Measurements from ENCODE around the gene ENPP6. TPM values are rescaled to one million over a fixed set of nuclear protein-coding genes. Genes with fewer than 3 reads are reported as not detected.

ENPP6 gene
- total RNA-seq, 1 donor from 2014 or later: not detected

- Mint-ChIP-seq H3K4me3 (ENCODE audit: unreplicated experiment) (no peak overlapping the region), H3K36me3 (ENCODE audit: unreplicated experiment) (peaks cover 4% of the 10 kb centered on the region), H3K27me3 (ENCODE audit: unreplicated experiment) (peaks cover 6% of the 10 kb centered on the region)
Observed at GRCh38 chr4:184151988-184152485, 65.6 kb downstream of the ENPP6 start.

GRCh38 chr4:184150102-184150839 lies 67.4 kb downstream of the ENPP6 start:
- Mint-ChIP-seq H3K27me3 (ENCODE audit: unreplicated experiment) (peaks cover 7% of the 10 kb centered on the region), H3K4me3 (ENCODE audit: unreplicated experiment) (no peak overlapping the region), H3K27ac (ENCODE audit: unreplicated experiment) (no peak overlapping the region), H3K4me1 (ENCODE audit: low read depth, unreplicated experiment) (peaks cover 4% of the 10 kb centered on the region), H3K36me3 (ENCODE audit: unreplicated experiment) (peaks cover 4% of the 10 kb centered on the region), H3K9me3 (ENCODE audit: unreplicated experiment) (peaks cover 3% of the 10 kb centered on the region)
- DNase-seq: no peak
- TF ChIP-seq CTCF (IDR thresholded peaks at IDR 0.05; ENCODE audit: partially characterized antibody, unreplicated experiment): no peak

More at GRCh38 chr4:184151988-184152485, 65.6 kb downstream of the ENPP6 start:
- H3K27ac Mint-ChIP-seq (ENCODE audit: unreplicated experiment): no peak overlapping the region
- H3K4me1 Mint-ChIP-seq (ENCODE audit: low read depth, unreplicated experiment): peaks cover 4% of the 10 kb centered on the region
- H3K9me3 Mint-ChIP-seq (ENCODE audit: unreplicated experiment): peaks cover 3% of the 10 kb centered on the region
- DNase-seq: no peak
- no peak for TF ChIP-seq CTCF (IDR thresholded peaks at IDR 0.05; ENCODE audit: partially characterized antibody, unreplicated experiment)

- TF ChIP-seq CTCF (IDR thresholded peaks at IDR 0.05; ENCODE audit: partially characterized antibody, unreplicated experiment): no peak
- peaks cover 3% of the 10 kb centered on the region for H3K9me3 Mint-ChIP-seq (ENCODE audit: unreplicated experiment)
- peaks cover 3% of the 10 kb centered on the region for H3K4me1 Mint-ChIP-seq (ENCODE audit: low read depth, unreplicated experiment)
- H3K27me3 Mint-ChIP-seq (ENCODE audit: unreplicated experiment): peaks cover 9% of the 10 kb centered on the region
- DNase-seq: no peak
- H3K27ac Mint-ChIP-seq (ENCODE audit: unreplicated experiment): no peak overlapping the region
- H3K4me3 Mint-ChIP-seq (ENCODE audit: unreplicated experiment): no peak overlapping the region
- H3K36me3 Mint-ChIP-seq (ENCODE audit: unreplicated experiment): peaks cover 4% of the 10 kb centered on the region
Observed at GRCh38 chr4:184148738-184149637, 68.7 kb downstream of the ENPP6 start.

GRCh38 chr4:184147858-184148737 lies 69.6 kb downstream of the ENPP6 start:
- no peak for TF ChIP-seq CTCF (IDR thresholded peaks at IDR 0.05; ENCODE audit: partially characterized antibody, unreplicated experiment)
- no peaks in the 10 kb centered on the region for H3K4me1 Mint-ChIP-seq (ENCODE audit: low read depth, unreplicated experiment)
- H3K36me3 Mint-ChIP-seq (ENCODE audit: unreplicated experiment): peaks cover 4% of the 10 kb centered on the region

More at GRCh38 chr4:184147858-184148737, 69.6 kb downstream of the ENPP6 start:
- Mint-ChIP-seq H3K4me3 (ENCODE audit: unreplicated experiment) (no peak overlapping the region), H3K27me3 (ENCODE audit: unreplicated experiment) (peaks cover 7% of the 10 kb centered on the region), H3K9me3 (ENCODE audit: unreplicated experiment) (peaks cover 3% of the 10 kb centered on the region), H3K27ac (ENCODE audit: unreplicated experiment) (no peak overlapping the region)
- no peak for DNase-seq
